ENCODE data around the gene HLF. TPM values are rescaled to one million over a fixed set of nuclear protein-coding genes. Genes with fewer than 3 reads are reported as not detected.
A peak's percentile ranks its signal among the peaks of the same experiment; 100 is the strongest.

The HLF gene
- total RNA-seq, 3 donors from 2014 or later: 11.8 to 21.4 (median 13.4) TPM

- Histone ChIP-seq H3K27ac (peak overlapping the region; percentile 69 to 75), H3K4me3 (no peak overlapping the region), H3K36me3 (no peaks in the 10 kb centered on the region), H3K27me3 (no peaks in the 10 kb centered on the region), H3K9me3 (no peaks in the 10 kb centered on the region), H3K4me1 (no peaks in the 10 kb centered on the region)
- intact Hi-C loops (cut with DNase I; ENCODE audit: low total_unique reads): no loop called here
- DNase-seq (ENCODE audit: low spot score in 2 of 2): no peak
- TF ChIP-seq CTCF (IDR thresholded peaks at IDR 0.05) (no peak), POLR2AphosphoS5 (IDR thresholded peaks at IDR 0.05) (no peak), POLR2A (IDR thresholded peaks at IDR 0.05) (no peak)
These were observed 55.3 kb downstream of the HLF start for GRCh38 chr17:55319933-55320593.

DNA sequence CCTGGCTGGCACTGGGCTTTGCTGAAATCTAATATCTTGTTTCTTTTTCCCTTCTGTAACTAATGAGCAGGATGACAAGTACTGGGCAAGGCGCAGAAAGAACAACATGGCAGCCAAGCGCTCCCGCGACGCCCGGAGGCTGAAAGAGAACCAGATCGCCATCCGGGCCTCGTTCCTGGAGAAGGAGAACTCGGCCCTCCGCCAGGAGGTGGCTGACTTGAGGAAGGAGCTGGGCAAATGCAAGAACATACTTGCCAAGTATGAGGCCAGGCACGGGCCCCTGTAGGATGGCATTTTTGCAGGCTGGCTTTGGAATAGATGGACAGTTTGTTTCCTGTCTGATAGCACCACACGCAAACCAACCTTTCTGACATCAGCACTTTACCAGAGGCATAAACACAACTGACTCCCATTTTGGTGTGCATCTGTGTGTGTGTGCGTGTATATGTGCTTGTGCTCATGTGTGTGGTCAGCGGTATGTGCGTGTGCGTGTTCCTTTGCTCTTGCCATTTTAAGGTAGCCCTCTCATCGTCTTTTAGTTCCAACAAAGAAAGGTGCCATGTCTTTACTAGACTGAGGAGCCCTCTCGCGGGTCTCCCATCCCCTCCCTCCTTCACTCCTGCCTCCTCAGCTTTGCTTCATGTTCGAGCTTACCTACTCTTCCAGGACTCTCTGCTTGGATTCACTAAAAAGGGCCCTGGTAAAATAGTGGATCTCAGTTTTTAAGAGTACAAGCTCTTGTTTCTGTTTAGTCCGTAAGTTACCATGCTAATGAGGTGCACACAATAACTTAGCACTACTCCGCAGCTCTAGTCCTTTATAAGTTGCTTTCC, 56.0 kb downstream of the HLF start:
- H3K27me3 ChIP-seq: no peaks in the 10 kb centered on the region
- intact Hi-C loops (cut with DNase I; ENCODE audit: low total_unique reads): no loop called here
- no peaks in the 10 kb centered on the region for H3K36me3 ChIP-seq
- peak; percentile 82 to 96 for DNase-seq (ENCODE audit: low spot score in 2 of 2)
- H3K27ac ChIP-seq: peak overlapping the region; percentile 69 to 75
- no peak for TF ChIP-seq POLR2A (IDR thresholded peaks at IDR 0.05)
- no peak for TF ChIP-seq CTCF (IDR thresholded peaks at IDR 0.05)
- peak in 2 of 3 donors; percentile 12 to 52 for TF ChIP-seq POLR2AphosphoS5 (IDR thresholded peaks at IDR 0.05)
- no peaks in the 10 kb centered on the region for H3K4me1 ChIP-seq
- no peaks in the 10 kb centered on the region for H3K9me3 ChIP-seq
- H3K4me3 ChIP-seq: no peak overlapping the region

DNA sequence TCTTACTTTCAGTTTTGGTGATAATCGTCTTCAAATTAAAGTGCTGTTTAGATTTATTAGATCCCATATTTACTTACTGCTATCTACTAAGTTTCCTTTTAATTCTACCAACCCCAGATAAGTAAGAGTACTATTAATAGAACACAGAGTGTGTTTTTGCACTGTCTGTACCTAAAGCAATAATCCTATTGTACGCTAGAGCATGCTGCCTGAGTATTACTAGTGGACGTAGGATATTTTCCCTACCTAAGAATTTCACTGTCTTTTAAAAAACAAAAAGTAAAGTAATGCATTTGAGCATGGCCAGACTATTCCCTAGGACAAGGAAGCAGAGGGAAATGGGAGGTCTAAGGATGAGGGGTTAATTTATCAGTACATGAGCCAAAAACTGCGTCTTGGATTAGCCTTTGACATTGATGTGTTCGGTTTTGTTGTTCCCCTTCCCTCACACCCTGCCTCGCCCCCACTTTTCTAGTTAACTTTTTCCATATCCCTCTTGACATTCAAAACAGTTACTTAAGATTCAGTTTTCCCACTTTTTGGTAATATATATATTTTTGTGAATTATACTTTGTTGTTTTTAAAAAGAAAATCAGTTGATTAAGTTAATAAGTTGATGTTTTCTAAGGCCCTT, 56.8 kb downstream of the HLF start:
- Histone ChIP-seq H3K4me3 (no peak overlapping the region), H3K4me1 (no peaks in the 10 kb centered on the region), H3K27me3 (no peaks in the 10 kb centered on the region), H3K27ac (peak overlapping the region in 1 of 2 donors; percentile 75), H3K9me3 (no peaks in the 10 kb centered on the region), H3K36me3 (no peaks in the 10 kb centered on the region)
- intact Hi-C loops (cut with DNase I; ENCODE audit: low total_unique reads): no loop called here
- DNase-seq (ENCODE audit: low spot score in 2 of 2): no peak
- TF ChIP-seq CTCF (IDR thresholded peaks at IDR 0.05) (no peak), POLR2A (IDR thresholded peaks at IDR 0.05) (no peak), POLR2AphosphoS5 (IDR thresholded peaks at IDR 0.05) (no peak)

DNA sequence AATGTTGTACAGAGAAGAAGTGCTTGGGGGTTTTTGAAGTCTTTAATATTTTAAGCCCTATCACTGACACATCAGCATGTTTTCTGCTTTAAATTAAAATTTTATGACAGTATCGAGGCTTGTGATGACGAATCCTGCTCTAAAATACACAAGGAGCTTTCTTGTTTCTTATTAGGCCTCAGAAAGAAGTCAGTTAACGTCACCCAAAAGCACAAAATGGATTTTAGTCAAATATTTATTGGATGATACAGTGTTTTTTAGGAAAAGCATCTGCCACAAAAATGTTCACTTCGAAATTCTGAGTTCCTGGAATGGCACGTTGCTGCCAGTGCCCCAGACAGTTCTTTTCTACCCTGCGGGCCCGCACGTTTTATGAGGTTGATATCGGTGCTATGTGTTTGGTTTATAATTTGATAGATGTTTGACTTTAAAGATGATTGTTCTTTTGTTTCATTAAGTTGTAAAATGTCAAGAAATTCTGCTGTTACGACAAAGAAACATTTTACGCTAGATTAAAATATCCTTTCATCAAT, 57.8 kb downstream of the HLF start:
- Histone ChIP-seq H3K4me1 (no peaks in the 10 kb centered on the region), H3K36me3 (no peaks in the 10 kb centered on the region), H3K9me3 (no peaks in the 10 kb centered on the region), H3K27me3 (no peaks in the 10 kb centered on the region), H3K27ac (no peak overlapping the region), H3K4me3 (no peak overlapping the region)
- intact Hi-C loops (cut with DNase I; ENCODE audit: low total_unique reads): no loop called here
- TF ChIP-seq POLR2A (IDR thresholded peaks at IDR 0.05) (no peak), POLR2AphosphoS5 (IDR thresholded peaks at IDR 0.05) (no peak), CTCF (IDR thresholded peaks at IDR 0.05) (no peak)
- DNase-seq (ENCODE audit: low spot score in 2 of 2): no peak
